ENCODE measurements around the gene TNFRSF8.

GRCh38 chr1:12039164-12039525 lies 24.0 kb upstream of the TNFRSF8 start:
- TF ChIP-seq CTCF (IDR thresholded peaks at IDR 0.05) (no peak), ATF6 (CRISPR knock-in tag; IDR thresholded peaks at IDR 0.05) (no peak), ESRRA (CRISPR knock-in tag; IDR thresholded peaks at IDR 0.05; ENCODE audit: borderline replicate concordance) (no peak), ZNF317 (CRISPR knock-in tag; IDR thresholded peaks at IDR 0.05; ENCODE audit: borderline replicate concordance, low read depth) (no peak), ZBTB21 (CRISPR knock-in tag; IDR thresholded peaks at IDR 0.05; ENCODE audit: borderline replicate concordance) (no peak)
